HG03060 (cell line): ENCODE results near the gene PLXNA4.

ENCODE experiments used
- ATAC-seq: cut with Tn5 transposase; IDR thresholded peaks from one replicate; pipeline ENCODE4 v1.9.1; 2021; ENCODE audit warnings: low read depth, moderate number of reproducible peaks; ENCODE audit not compliant: unreplicated experiment

PLXNA4 gene

GRCh38 chr7:132423594-132424200 lies 152.6 kb downstream of the PLXNA4 start:
- no peak for ATAC-seq

- ATAC-seq = no peak
These were observed 153.7 kb downstream of the PLXNA4 start for GRCh38 chr7:132422502-132423111.

GRCh38 chr7:132420527-132420926 lies 155.7 kb downstream of the PLXNA4 start:
- no peak for ATAC-seq

- ATAC-seq = no peak
These were observed 156.7 kb downstream of the PLXNA4 start for GRCh38 chr7:132419542-132419941.

- no peak for ATAC-seq
These were observed 157.4 kb downstream of the PLXNA4 start for GRCh38 chr7:132418840-132419239.

GRCh38 chr7:132417103-132417906 lies 159.0 kb downstream of the PLXNA4 start:
- no peak for ATAC-seq

GRCh38 chr7:132416395-132416794 lies 159.9 kb downstream of the PLXNA4 start:
- no peak for ATAC-seq

- ATAC-seq = no peak
These were observed 161.0 kb downstream of the PLXNA4 start for GRCh38 chr7:132415259-132415658.

GRCh38 chr7:132414857-132415256 lies 161.4 kb downstream of the PLXNA4 start:
- ATAC-seq = no peak

GRCh38 chr7:132412435-132412834 lies 163.8 kb downstream of the PLXNA4 start:
- ATAC-seq = no peak

GRCh38 chr7:132410861-132411541 lies 165.3 kb downstream of the PLXNA4 start:
- no peak for ATAC-seq

- no peak for ATAC-seq
These were observed 165.9 kb downstream of the PLXNA4 start for GRCh38 chr7:132410385-132410784.

- no peak for ATAC-seq
These were observed 168.5 kb downstream of the PLXNA4 start for GRCh38 chr7:132407764-132408163.

GRCh38 chr7:132406039-132406438 lies 170.2 kb downstream of the PLXNA4 start:
- no peak for ATAC-seq

GRCh38 chr7:132404261-132404660 lies 172.0 kb downstream of the PLXNA4 start:
- no peak for ATAC-seq

GRCh38 chr7:132403465-132404110 lies 172.7 kb downstream of the PLXNA4 start:
- no peak for ATAC-seq

- no peak for ATAC-seq
These were observed 173.5 kb downstream of the PLXNA4 start for GRCh38 chr7:132402751-132403245.

GRCh38 chr7:132402096-132402495 lies 174.2 kb downstream of the PLXNA4 start:
- no peak for ATAC-seq

- no peak for ATAC-seq
These were observed 175.6 kb downstream of the PLXNA4 start for GRCh38 chr7:132400561-132401142.

GRCh38 chr7:132399367-132399766 lies 176.9 kb downstream of the PLXNA4 start:
- no peak for ATAC-seq
